OCI-LY7 (cell line): Measurements from ENCODE around the gene AGRN. TPM values are rescaled to one million over a fixed set of nuclear protein-coding genes. Genes with fewer than 3 reads are reported as not detected.

ENCODE experiments used
- BruUV-seq: library from RNA; stranded (reverse); fragments of 400-500 nt; replicated peaks from 2 replicates; lab custom pipeline; 2021; lab: Mats Ljungman, UMichigan
- CTCF ChIA-PET: fragments of 300-600 bp; sonication (Branson Sonifier 250); formaldehyde crosslinking; loops from one replicate; lab custom pipeline; 2022; ENCODE audit warnings: antibody characterized with exemption; ENCODE audit not compliant: unreplicated experiment; lab: Charles Lee
- POLR2A ChIA-PET: fragments of 300-600 bp; sonication (Branson Sonifier 250); formaldehyde crosslinking; loops from one replicate; lab custom pipeline; 2022; ENCODE audit warnings: antibody characterized with exemption; lab: Charles Lee
- DNase-seq: peaks from one replicate; pipeline ENCODE4 v3.0.0-alpha.2; 2015; ENCODE audit warnings: low spot score
- H2AFZ ChIP-seq: fragments of 200-600 bp; sonication (generic), shearing (Covaris generic); 2 replicates; pipeline ENCODE4 v1.6.1; 2014; ENCODE audit warnings: mild to moderate bottlenecking, antibody characterized with exemption, low read length, moderate library complexity
- H3K27ac ChIP-seq: fragments of 200-600 bp; sonication (generic); 2 replicates; pipeline ENCODE4 v1.5.1; 2014; ENCODE audit warnings: mixed run types, low read depth, mild to moderate bottlenecking, moderate library complexity, low read length, inconsistent platforms; ENCODE audit not compliant: poor library complexity, severe bottlenecking
- H3K36me3 ChIP-seq: fragments of 200-600 bp; sonication (generic); 2 replicates; pipeline ENCODE4 v1.6.1; 2014; ENCODE audit warnings: mild to moderate bottlenecking, antibody characterized with exemption, low read length, moderate library complexity, mixed read lengths; ENCODE audit not compliant: insufficient read depth
- H3K4me1 ChIP-seq: fragments of 200-600 bp; sonication (generic); 2 replicates; pipeline ENCODE4 v1.5.1; 2014; ENCODE audit warnings: mild to moderate bottlenecking, low read length; ENCODE audit not compliant: insufficient read depth, poor library complexity, severe bottlenecking
- H3K4me2 ChIP-seq: fragments of 200-600 bp; sonication (generic); 2 replicates; pipeline ENCODE4 v1.6.1; 2014; ENCODE audit warnings: mild to moderate bottlenecking, low read length
- H3K4me3 ChIP-seq: fragments of 200-600 bp; sonication (generic); 2 replicates; pipeline ENCODE4 v1.5.1; 2014; ENCODE audit warnings: mild to moderate bottlenecking, low read depth, low read length; ENCODE audit not compliant: poor library complexity, severe bottlenecking
- H3K79me2 ChIP-seq: fragments of 200-600 bp; sonication (generic); 2 replicates; pipeline ENCODE4 v1.6.1; 2016; ENCODE audit warnings: low read depth, mild to moderate bottlenecking, low read length, moderate library complexity, mixed read lengths; ENCODE audit not compliant: insufficient read depth
- H3K9me2 ChIP-seq: fragments of 200-600 bp; sonication (generic); 2 replicates; pipeline ENCODE4 v1.6.1; 2016; ENCODE audit warnings: mild to moderate bottlenecking, low read length, mixed read lengths; ENCODE audit not compliant: insufficient read depth
- H3K9me3 ChIP-seq: fragments of 200-600 bp; sonication (generic); 2 replicates; pipeline ENCODE4 v1.6.1; 2014; ENCODE audit warnings: mild to moderate bottlenecking, mixed run types, low read length, mixed read lengths
- H4K20me1 ChIP-seq: fragments of 200-600 bp; sonication (generic); 2 replicates; pipeline ENCODE4 v1.6.1; 2014; ENCODE audit warnings: mild to moderate bottlenecking, antibody characterized with exemption, low read length, moderate library complexity, mixed read lengths; ENCODE audit not compliant: insufficient read depth
- CTCF ChIP-seq: fragments of 200-600 bp; sonication (generic); conservative IDR thresholded peaks from 2 replicates; pipeline ENCODE4 v1.5.1; 2014; ENCODE audit warnings: mild to moderate bottlenecking, antibody characterized with exemption, low read length, moderate library complexity, mixed read lengths
- EZH2phosphoT487 ChIP-seq: fragments of 200-600 bp; sonication (generic); IDR thresholded peaks from 2 replicates; pipeline ENCODE4 v1.6.1; 2018; ENCODE audit warnings: low read depth, borderline replicate concordance, mild to moderate bottlenecking, mixed run types, antibody characterized with exemption, low read length, moderate library complexity, mixed read lengths
- intact Hi-C: fragments of 100-400 bp; cut with micrococcal nuclease; formaldehyde crosslinking; loops from one replicate; pipeline ENCODE4 v1.10.0; 2022; ENCODE audit not compliant: unreplicated experiment
- total RNA-seq, 2 experiments: library from RNA; depleted of rRNA in 1 of 2; stranded (reverse); fragments of >200 nt in 1 of 2; shearing (Covaris generic) in 1 of 2; gene quantifications; 2 replicates each; pipeline ENCODE4 v1.2.3, GENCODE V29; 2014 to 2022

AGRN gene
- total RNA-seq, 2 experiments from 2014 or later, result 2.7 to 9.1 TPM

GRCh38 chr1:1084372-1085170, 64.7 kb downstream of the AGRN start:
- H2AFZ ChIP-seq, result no peak overlapping the region
- no peak overlapping the region for H3K4me3 ChIP-seq
- H3K4me2 ChIP-seq, result no peak overlapping the region
- CTCF ChIA-PET, result no interaction called here
- intact Hi-C loops, result no loop called here
- no peak overlapping the region for H3K27ac ChIP-seq
- no peaks in the 10 kb centered on the region for H4K20me1 ChIP-seq
- H3K9me3 ChIP-seq, result no peaks in the 10 kb centered on the region
- H3K4me1 ChIP-seq, result no peaks in the 10 kb centered on the region
- no TSS peak for BruUV-seq
- POLR2A ChIA-PET, result interaction anchor here (0.6 kb wide), 1 partner anchor 1171 kb away, joined by 3 read pairs; no protein-coding TSS in a partner anchor
- no peak for DNase-seq
- no peaks in the 10 kb centered on the region for H3K9me2 ChIP-seq
- no peaks in the 10 kb centered on the region for H3K79me2 ChIP-seq
- TF ChIP-seq CTCF (no peak), EZH2phosphoT487 (no peak)
- no peaks in the 10 kb centered on the region for H3K36me3 ChIP-seq

- Histone ChIP-seq H4K20me1 (no peaks in the 10 kb centered on the region), H3K79me2 (no peaks in the 10 kb centered on the region), H2AFZ (no peak overlapping the region), H3K27ac (no peak overlapping the region), H3K36me3 (no peaks in the 10 kb centered on the region), H3K4me2 (no peak overlapping the region), H3K4me3 (no peak overlapping the region), H3K4me1 (no peaks in the 10 kb centered on the region), H3K9me2 (no peaks in the 10 kb centered on the region), H3K9me3 (no peaks in the 10 kb centered on the region)
- intact Hi-C loops, result no loop called here
- ChIA-PET CTCF (no interaction called here), POLR2A (interaction anchor here (0.6 kb wide), 1 partner anchor 1171 kb away, joined by 3 read pairs; no protein-coding TSS in a partner anchor)
- DNase-seq, result no peak
- no peak for TF ChIP-seq CTCF
- no peak for TF ChIP-seq EZH2phosphoT487
- BruUV-seq, result no TSS peak
Measured at GRCh38 chr1:1085171-1085841, 65.4 kb downstream of the AGRN start.
